ENCODE data around the gene LRRC55.

The LRRC55 gene

DNA sequence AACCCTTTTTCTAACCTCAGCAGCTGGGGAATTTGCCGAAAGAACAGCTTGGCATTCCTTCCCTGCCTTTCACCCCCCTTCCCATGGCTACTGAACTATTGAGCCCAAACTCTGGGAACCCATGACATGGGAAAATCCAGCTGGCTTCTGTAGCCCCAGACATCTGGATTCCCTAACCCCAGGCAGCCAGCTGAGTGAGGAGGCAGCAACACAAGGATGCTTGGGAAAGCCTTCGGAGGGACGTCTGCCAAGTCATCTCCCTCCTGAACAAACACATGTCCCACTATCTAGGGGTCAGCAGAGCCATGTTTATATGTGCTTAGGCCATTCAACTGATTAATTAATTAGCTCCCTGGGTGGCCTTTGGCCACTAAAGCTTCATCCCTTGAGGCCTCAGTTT is 21.6 kb downstream of the LRRC55 start:
- DNase-seq (ENCODE audit: low read depth): no peak

GRCh38 chr11:57203882-57204480 is 22.2 kb downstream of the LRRC55 start:
- DNase-seq (ENCODE audit: low read depth): no peak

DNA sequence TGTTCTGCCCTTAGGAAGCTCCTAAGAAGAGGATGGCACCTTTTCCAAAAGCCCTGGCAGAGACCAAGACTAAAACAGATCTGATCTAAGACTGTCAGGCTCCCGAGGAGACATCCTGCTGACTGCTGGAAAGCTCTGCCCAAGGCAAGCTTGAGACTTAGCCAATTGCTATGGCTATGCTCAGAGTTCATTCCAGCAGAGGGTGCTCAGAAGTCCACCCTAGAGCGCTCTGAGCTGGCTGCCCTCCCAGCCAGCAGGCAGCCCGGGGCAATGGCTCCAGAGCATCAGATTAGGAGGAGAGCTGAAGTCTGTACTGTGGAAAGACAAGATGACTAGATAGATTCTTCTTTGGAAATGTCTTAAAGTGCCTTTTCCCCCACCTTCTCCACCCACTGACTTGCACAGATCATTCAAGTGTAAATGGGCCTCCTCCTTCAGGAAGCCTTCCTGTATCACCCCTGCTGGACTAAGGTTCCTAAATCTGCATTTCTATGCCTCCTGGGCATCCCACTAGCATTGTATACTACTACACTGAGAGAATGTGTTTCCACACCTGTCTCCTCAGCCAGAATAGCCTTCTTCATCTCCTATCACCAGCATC is 23.4 kb downstream of the LRRC55 start:
- DNase-seq (ENCODE audit: low read depth): no peak

- no peak for DNase-seq (ENCODE audit: low read depth)
These were observed 25.4 kb downstream of the LRRC55 start for GRCh38 chr11:57207168-57207567.

- no peak for DNase-seq (ENCODE audit: low read depth)
These were observed 29.0 kb downstream of the LRRC55 start for GRCh38 chr11:57210781-57211180.

DNA sequence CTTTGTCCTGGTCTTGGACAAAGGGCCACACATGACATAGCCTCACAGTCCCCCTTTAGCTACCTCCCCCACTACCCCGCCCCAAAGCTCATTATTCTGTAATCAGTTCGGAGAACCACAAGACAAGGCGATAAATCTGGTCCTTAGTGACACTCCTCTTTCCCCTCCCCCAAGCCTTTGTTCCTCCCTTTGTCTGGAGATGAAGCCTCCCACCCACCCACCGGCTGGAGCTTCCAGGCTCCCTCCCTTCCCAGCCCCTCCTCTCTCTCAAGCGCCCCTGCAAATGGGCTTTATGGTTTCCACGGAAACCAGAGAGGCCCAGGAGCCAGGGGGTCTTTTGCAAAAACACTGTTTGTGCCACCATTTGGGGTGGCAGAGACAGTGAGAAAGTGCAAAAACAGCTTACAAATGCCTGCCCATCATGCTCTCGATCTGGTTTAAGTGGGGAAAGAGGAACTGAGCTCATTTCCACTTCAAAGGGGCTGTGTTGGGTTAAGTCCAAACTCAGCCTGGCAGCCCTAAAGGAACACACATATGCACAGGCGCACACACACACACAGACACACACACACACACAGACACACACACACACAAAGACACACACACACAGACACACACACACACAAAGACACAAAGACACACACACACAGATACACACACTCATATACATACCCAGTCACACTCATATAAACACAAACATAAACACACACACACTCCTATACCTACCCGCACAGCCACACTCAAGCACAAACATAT is 31.8 kb downstream of the LRRC55 start:
- DNase-seq (ENCODE audit: low read depth): no peak

GRCh38 chr11:57214098-57214417 is 32.3 kb downstream of the LRRC55 start:
- DNase-seq (ENCODE audit: low read depth): no peak

DNA sequence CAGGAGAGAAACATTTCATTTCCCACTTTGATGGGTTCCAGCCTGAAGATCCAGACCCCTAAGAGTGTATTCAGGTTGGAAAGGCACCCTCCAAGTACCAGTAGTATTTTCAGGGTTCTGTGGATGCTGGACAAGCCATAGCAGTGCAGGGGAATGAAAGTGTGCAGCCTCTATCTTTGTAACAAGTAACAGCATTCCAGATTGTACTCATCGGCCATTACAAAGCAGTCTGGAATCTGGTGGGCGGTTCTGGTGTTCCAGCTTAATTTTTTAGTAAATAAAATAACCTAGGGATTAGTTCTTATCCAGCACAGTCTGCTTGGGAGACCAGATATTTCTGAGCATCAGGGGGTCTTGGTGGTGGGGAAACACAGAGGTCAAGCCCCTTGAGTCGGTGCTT is 32.7 kb downstream of the LRRC55 start:
- no peak for DNase-seq (ENCODE audit: low read depth)

DNA sequence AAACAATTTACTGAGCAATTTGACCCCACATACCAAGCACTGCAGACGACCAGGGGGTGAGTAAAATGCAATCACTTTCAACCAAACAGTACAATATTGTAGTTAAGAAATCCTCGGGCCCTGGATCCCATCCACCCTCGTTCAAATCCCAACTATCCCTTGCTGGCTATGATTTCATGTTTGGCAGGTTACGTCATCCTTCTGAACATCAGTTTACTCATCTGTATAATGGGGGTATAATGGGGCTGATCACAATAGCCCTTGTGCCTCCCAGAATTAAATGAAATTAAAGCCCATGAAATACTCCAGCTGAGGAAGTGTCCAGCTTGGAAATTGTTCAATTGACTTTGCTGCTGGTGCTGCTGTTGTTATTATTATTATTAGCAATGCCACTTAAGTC is 34.7 kb downstream of the LRRC55 start:
- DNase-seq (ENCODE audit: low read depth): no peak

DNA sequence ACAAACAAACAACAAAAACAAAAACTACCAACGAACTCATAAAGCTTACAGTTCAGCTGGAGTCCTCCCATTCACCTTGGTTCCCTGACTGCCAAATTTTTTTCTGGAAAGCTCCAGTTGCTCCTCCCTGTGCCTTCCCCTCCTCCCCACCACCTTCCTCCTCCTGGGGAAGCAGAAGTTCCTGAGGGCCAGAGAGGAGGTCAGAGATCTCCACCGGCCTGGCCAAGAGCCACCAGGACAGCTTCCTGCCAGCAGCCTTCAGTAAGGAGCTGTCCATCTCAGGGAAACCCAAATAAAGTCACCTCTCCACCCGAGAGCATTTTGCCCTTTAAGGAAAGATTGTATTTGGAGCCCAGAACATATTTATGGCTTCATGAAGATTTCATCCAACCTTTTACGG is 35.3 kb downstream of the LRRC55 start:
- no peak for DNase-seq (ENCODE audit: low read depth)

DNA sequence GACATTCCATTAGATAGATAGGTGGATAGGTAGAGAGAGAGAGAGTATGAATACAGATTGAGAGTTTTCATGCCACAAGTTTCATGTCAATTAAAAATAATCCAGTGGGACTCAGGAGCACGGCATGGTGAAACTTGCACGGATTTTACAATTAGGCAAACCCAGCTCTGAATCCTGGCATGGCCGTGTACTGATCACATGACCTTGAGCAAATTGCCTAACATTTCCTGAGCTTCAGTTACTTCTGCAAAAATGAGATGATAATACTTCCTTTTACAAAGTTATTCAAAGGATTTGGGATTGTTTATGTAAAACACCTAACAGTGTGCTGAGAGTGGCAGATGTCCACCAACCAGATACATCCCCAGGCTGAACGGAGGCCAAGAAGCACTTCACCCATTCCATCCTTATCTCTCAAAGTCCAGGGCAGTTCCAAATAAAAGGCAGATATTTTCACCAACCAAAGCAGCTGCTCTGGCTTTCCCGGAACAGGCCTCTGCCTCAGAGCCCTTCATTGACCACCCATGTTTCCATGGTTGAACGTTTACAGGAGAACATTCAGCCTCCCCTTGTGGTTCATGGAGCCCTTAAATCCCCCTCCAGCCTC is 37.4 kb downstream of the LRRC55 start:
- DNase-seq (ENCODE audit: low read depth): no peak

DNA sequence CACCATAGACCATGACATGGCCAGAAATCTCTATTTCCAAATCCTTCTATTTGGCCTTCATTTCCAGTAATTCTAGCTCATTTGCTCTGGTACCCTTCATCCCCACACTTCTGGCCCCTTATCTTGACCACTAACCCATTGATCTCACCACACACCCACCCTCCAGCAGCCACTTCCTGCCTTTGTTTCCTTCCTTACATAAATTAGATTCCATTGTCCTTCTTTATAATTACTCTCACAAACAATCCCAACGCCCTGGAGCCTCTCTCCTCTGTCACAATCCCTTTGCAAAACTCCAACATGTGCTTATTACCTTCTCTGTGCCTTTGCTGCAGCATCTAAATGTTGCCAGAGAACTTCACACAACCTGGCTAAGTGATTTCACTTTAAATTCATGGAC is 40.5 kb downstream of the LRRC55 start:
- no peak for DNase-seq (ENCODE audit: low read depth)

DNA sequence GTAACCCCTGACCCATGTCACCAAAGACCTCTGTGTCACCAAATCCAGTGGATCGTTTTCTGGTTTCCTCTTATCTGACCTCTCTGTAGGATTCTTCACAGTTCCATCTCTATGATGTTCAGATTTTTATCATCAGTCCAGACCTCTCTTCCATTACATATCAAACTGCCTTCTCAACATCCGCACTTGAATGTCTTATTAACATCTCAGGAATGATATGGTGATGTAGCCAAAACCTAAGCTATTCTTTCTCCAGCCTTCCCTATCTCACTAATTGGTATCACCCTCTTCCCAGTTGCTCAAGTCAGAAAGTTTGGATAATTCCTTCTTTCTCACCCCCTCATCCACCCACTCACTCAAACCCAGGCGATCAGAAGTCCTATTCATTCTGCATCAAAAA is 41.8 kb downstream of the LRRC55 start:
- no peak for DNase-seq (ENCODE audit: low read depth)

DNA sequence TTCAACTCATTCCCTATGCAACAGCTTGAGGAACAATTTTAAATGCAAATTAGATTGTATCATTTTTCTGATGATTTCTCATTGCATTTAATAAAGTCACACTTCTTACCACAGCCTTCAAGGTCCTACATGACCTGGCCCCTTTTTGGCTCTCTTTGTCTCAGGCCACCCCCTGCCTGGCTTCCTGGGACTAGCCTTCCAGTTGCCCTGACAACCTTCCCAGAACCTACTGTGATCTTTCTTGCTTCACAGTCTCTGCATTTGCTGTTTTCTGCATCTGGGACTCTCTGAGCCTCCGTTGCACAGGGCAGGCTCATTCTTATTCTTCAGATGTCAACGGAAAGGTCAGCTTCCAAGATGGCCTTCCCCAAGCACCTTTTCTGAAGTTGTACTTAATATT is 42.4 kb downstream of the LRRC55 start:
- DNase-seq (ENCODE audit: low read depth): no peak

DNA sequence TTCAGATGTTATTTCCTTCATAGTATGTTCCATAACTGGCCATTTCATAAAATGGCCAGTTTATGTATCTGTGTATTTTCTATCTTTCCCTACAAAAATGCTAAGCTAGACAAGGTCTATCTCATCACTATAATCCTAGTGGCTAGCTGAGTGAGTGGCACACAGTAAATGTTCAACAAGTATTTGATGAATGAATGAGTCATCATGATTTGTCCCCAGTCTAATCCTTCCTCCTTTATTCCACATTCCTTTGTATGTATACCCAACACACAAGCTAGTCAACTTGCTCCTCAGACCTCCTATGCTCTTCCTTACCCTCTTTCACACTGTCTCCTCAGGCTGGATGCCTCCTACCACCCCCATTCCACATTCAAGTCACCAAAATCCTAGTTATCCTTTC is 42.8 kb downstream of the LRRC55 start:
- no peak for DNase-seq (ENCODE audit: low read depth)

DNA sequence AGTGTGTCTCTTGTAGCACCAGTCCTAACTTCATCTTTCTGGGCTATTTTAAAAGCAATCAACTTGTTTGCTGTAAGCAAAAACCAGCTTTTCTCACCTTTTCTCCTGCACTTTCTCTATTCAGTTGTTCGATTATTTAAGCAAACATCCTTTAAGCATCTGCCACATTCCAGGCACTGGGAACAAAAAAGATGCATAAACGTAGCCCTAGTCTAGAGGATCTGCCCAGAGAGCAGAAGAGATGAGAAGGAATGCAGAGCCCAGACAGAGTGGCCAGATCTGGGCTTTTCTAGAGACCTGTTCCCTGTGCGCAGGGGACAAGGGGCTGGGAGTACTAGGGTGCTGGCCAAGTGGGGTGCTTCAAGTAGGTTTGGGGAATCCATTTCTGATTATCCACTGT is 46.8 kb downstream of the LRRC55 start:
- DNase-seq (ENCODE audit: low read depth): no peak

GRCh38 chr11:57230316-57230715 is 48.6 kb downstream of the LRRC55 start:
- DNase-seq (ENCODE audit: low read depth): no peak

DNA sequence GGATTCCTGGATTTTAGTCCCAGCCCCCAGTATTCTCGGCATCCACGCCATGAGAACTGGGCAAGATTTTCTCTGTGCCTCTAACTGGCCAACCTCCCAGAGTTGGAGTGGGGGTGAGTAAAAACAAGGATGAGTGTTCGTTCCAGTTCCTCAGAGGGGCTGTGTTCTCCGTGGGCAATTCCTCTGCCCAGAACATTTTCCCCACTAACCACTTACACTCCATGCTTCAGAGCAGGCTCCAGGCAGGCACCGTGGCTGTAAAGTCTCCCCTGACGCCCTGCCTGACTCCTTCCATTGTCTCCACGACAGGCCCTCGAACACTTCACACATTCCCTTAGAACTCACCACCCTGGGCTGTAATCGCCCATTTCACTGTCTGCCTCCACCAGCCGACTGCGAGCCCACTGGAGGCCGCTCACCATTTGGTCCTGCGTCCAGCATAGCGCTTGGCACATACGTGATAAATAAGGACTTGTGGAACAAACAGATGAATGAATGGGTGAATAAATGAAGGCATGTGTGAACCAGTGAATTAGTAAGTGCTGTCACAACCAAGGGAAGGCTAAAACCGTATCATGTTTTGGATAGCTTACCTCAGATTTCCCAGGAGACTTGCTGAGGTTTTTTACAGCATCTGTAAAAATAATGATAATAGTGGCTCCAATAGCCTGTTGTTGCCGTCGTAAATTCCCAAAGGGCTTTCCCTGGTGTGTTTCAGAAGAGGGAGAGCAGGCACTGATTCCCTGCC is 49.2 kb downstream of the LRRC55 start:
- no peak for DNase-seq (ENCODE audit: low read depth)

GRCh38 chr11:57231539-57232253 is 49.9 kb downstream of the LRRC55 start:
- DNase-seq (ENCODE audit: low read depth): no peak

GRCh38 chr11:57233702-57234101 is 51.9 kb downstream of the LRRC55 start:
- DNase-seq (ENCODE audit: low read depth): no peak

- no peak for DNase-seq (ENCODE audit: low read depth)
These were observed 54.3 kb downstream of the LRRC55 start for GRCh38 chr11:57235761-57236703.

Measured in T-helper 22 cell (primary cell).